Stimulated activated naive CD4-positive, alpha-beta T cell treated with Interleukin-2 at 50 U/mL for 16 hours (primary cell): ENCODE measurements around the gene SPRR2G.
"Not testable (repeated sequence)": the region's sequence is repeated elsewhere in the genome, so short reads cannot be mapped to it uniquely, and the experiment has no call there.

Experiments
- DNase-seq: peaks from one replicate; lab custom pipeline; 2025; lab: John Stamatoyannopoulos, UW

SPRR2G gene

GRCh38 chr1:153150846-153151245 is at the start of gene SPRR2G:
Gene SPRR2G, minus strand, starts transcription at chr1:153150890. Its CDS starts 780 bp downstream, at chr1:153150110.
- DNase-seq: no peak

GRCh38 chr1:153195216-153195615 is 44.5 kb upstream of the SPRR2G start:
- DNase-seq: no peak

DNA sequence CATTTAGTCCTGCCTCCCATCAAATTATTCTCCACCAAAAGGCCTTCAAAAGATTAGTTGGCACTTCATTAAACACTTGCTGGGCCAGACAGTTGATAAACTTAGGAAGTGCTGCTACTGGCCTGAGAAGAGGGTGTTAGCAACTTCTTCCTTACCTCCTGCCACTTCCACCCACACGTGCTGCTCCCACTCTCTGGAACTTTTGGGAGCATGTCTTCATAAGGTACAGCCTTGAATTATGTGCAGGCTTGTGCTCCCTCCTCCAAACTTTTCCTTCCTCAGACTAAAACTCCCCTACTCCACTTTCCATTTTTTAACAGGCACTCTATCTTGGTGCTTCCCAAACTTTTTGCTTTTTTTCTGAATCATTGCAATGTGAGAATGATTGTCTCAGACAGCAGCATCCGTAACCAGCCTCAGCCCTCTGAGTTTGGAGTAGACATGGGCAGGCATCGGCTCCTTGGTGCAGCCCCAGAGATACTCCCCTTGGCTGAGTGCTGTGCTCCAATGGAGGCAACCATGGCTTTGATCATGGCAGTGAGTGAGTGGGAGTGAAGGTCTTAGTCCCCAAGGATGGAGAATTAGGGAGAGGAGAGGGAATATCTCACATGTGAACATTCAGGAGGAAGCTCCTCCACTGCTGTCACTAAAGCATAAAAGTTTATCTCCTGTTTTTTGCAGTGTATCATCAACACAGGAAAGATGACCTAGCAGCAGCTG is 43.8 kb upstream of the SPRR2G start:
- no peak for DNase-seq

DNA sequence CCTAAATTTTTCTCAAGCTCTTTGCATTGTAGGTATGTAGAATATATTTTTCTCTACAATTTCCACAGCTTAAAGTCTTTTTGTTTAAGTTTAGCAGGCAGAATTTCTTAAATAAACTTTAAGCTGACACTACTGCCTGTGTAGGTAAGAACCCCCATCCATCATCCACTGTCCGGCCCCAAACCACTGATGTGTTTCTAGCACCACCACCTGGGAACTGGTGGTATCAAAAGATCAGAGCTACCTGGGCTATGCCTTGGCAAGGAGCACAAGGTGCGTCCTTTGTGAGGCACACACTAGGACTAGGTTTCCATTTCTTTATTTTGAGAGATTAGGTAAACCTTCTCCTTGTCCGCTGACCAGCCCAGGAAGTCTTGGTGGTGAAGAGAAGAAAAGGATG is 42.0 kb upstream of the SPRR2G start:
- DNase-seq: no peak

- no peak for DNase-seq
These were observed 39.7 kb upstream of the SPRR2G start for GRCh38 chr1:153190373-153190772.

GRCh38 chr1:153188301-153188700 is 37.6 kb upstream of the SPRR2G start:
- not testable (repeated sequence) for DNase-seq

DNA sequence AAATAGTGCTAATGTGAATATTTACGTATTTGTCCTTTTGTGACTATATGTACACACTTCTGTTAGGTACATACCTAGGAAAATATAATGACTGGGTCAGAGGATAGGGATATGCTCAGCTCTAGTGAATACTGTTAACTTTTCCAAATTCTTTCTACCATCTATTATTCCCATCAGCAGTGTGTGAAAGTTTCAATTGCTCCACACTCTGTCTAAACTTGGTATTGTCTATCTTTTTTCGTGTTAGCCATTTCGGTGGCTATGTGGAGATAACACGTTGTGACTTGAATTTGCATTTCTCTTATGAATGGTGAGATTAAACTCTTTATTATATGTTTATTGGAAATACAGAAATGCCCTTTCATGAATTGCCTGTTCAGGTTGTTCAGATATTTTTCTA is 29.9 kb upstream of the SPRR2G start:
- DNase-seq: no peak

GRCh38 chr1:153178922-153179321 is 28.2 kb upstream of the SPRR2G start:
- no peak for DNase-seq

- DNase-seq: no peak
These were observed 23.9 kb upstream of the SPRR2G start for GRCh38 chr1:153174624-153175023.

GRCh38 chr1:153168686-153169085 is 18.0 kb upstream of the SPRR2G start:
- no peak for DNase-seq

- DNase-seq: no peak
These were observed 4.9 kb upstream of the SPRR2G start for GRCh38 chr1:153155541-153155940.

DNA sequence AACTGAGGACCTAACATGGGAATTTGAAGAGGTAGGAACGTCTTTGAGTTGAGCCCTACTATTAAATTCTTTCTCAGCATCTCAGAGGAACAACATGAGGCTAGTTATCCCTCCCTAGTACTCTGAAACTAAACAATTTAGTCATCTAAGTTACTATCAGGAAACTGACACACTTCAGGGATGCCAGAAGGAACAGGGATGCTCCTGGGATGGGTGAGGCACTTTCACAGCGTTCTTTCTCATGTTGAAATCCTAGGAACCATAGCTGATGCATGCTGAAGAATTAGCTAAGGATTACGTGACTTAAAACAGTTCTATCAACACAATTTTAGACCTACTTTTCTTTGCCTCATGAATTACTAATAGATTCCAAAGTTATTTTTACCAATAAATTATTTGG is 1.8 kb upstream of the SPRR2G start:
- DNase-seq: no peak

DNA sequence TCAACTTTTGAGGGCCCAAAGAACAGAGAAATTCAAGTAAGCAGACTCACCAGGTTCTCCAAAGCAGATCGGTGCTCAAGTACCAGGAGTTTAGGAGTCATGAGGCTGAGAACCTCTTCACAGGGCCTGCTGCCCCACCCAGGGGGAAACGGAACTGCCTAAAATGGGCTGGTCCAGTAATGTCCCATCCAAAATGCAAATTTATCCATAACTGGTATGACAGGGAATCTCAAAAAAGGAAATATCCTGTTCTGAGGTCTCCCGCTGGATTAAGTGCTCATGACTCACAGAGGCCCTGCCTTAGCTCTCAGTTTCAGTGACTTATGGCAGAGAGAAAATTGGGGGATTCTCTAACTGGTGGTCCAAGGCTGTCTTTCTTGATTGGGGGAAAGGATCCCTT is 9.3 kb downstream of the SPRR2G start:
- no peak for DNase-seq

DNA sequence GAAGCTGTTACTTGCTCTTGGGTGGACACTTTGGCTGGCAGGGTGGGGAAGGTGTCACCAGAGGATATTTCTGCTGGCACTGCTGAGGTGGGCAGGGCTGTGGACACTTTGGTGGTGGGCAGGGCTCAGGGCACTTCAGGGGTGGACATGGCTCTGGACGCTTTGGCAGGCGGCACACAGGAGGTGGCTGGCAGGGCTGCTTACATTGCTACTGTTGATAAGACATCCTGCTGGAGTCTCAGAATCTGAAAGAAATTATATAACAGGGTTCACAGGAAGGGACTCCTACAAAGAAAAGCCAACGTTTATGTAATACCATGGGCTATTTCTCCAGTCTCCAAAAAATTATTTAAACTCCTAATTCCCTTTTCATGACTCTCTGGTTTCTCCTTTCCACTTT is 10.2 kb downstream of the SPRR2G start:
- no peak for DNase-seq

- DNase-seq: no peak
These were observed 16.9 kb downstream of the SPRR2G start for GRCh38 chr1:153133743-153134142.

GRCh38 chr1:153133267-153133666 is 17.4 kb downstream of the SPRR2G start:
- DNase-seq: no peak

- DNase-seq: not testable (repeated sequence)
These were observed 22.0 kb downstream of the SPRR2G start for GRCh38 chr1:153128688-153129087.

DNA sequence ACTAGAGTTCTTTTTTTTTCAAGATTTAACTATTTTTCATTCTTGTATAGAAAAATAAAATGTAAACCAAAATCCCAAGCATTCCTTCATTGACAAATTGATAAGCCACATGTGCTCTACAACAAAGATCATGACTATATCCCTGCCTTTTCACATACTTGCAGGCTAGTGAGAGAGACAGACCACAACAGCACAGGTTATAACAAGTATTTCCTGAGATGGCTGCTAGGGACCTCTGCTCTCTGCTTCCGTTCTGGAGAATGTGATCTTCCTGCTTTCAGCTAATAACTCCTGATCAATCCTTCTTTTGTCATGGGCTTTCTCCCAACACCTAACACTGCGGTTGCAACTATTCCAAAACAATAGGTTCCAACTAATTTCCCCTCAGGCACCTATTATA is 23.4 kb downstream of the SPRR2G start:
- no peak for DNase-seq

- DNase-seq: no peak
These were observed 25.2 kb downstream of the SPRR2G start for GRCh38 chr1:153125536-153125935.

DNA sequence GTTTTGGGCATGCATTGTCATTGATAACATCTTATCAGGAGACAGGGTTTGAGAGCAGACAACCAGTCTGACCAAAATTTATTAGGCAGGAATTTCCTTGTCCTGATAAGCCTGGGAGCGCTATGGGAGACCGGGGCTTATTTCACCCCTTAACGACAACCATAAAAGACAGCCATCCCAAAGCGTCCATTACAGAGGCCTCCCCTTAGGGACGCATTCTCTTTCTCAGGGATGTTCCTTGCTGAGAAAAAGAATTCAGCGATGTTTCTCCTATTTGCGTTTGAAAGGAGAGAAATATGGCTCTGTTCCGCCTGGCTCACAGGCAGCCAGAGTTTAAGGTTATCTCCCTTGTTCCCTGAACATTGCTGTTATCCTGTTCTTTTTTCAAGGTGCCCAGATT is 26.9 kb downstream of the SPRR2G start:
- DNase-seq: not testable (repeated sequence)

GRCh38 chr1:153122831-153123421 is 27.8 kb downstream of the SPRR2G start:
- DNase-seq: no peak

DNA sequence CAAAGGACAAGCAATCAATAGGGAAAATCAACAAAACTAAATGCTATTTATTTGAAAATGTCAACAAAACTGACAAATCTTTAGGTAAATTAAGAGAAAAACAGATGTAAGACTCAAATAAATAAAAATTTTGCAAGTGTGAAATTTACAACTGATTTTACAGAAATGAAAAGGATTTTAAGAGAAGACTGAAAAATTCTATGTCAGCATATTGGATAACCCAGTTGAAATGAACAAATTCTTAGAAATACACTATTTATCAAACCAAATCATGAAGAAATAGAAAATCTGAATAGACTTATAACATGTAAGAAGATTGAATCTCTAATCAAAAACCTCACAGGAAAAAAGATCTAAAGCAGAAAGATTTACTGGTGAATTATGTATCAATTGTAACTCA is 29.7 kb downstream of the SPRR2G start:
- no peak for DNase-seq

GRCh38 chr1:153119491-153119971 is 31.2 kb downstream of the SPRR2G start:
- DNase-seq: no peak

DNA sequence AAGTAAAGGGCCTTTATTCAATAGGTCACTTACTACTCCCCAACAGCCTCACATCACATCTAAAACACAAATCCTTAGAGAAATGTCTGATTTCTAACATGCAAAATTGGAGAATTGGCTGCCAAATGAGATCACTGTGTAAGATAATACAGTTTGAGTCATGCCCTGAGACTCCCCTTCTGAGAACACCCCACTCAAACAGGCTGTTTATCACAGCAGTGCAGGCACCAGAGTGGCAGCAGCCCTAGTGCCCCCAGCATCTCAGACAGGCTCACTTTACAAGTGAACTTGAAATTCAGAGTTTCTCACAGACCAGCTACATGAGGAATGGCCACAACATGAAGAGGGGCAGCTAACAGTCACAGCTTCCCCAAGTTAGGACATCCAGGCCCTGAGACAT is 35.4 kb downstream of the SPRR2G start:
- DNase-seq: not testable (repeated sequence)
